ENCODE results near the gene FCHSD2. TPM values are rescaled to one million over a fixed set of nuclear protein-coding genes. Genes with fewer than 3 reads are reported as not detected.

FCHSD2 gene
- total and polyA plus RNA-seq, 2 donors (not counting 3 experiments of a cell fraction or from before 2014, with no cell fraction given) = 20.8 to 56.9 TPM

DNA sequence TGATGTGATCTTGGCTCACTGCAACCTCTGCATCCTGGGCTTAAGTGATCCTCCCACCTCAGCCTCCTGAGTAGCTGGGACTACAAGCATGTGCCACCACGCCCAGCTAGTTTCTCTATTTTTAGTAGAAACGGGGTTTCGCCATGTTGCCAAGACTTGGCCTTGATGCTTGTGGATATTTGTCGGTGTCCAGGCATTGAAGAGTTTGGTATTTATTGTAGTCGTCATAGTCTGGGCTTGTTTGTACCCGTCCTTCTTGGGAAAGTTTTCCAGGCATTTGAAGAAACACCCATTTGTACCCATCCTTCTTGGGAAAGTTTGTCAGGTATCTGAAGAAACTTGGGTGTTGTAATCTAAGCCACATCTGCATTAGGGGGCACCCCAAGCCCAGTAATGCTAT lies 28.7 kb downstream of the FCHSD2 start:
- Histone ChIP-seq H3K4me2 (ENCODE audit: insufficient read depth, low read length) (no peak overlapping the region), H2AFZ (ENCODE audit: low read depth, low read length) (no peak overlapping the region), H3K36me3 (ENCODE audit: control insufficient read depth in 2 of 2, extremely low read depth in 1 of 2, insufficient read depth in 2 of 2, low read length in 2 of 2) (no peaks in the 10 kb centered on the region), H3K79me2 (ENCODE audit: control insufficient read depth, insufficient read depth, low read length) (peaks cover 12% of the 10 kb centered on the region), H3K4me1 (ENCODE audit: control insufficient read depth, extremely low read depth, insufficient read depth, low read length) (no peaks in the 10 kb centered on the region), H3K27ac (ENCODE audit: insufficient read depth, low read depth, low read length) (no peak overlapping the region), H4K20me1 (replicated peaks; ENCODE audit: control insufficient read depth, extremely low read depth, insufficient read depth, low read length) (no peaks in the 10 kb centered on the region), H3K27me3 (ENCODE audit: control insufficient read depth in 2 of 2, insufficient read depth in 2 of 2, low read length in 2 of 2) (no peaks in the 10 kb centered on the region), H3K9ac (replicated peaks; ENCODE audit: extremely low read depth, insufficient read depth, low read length) (no peak overlapping the region), H3K9me1 (replicated peaks; ENCODE audit: control insufficient read depth, extremely low read depth, insufficient read depth, low read length) (no peaks in the 10 kb centered on the region), H3K4me3 (replicated peaks in 1 of 3; ENCODE audit: insufficient read depth in 1 of 3, low read depth in 1 of 3, low read length in 3 of 3) (no peak overlapping the region), H3K9me3 (replicated peaks; ENCODE audit: control insufficient read depth, insufficient read depth, low read length) (no peaks in the 10 kb centered on the region)
- BruUV-seq (replicated peaks) = no TSS peak
- dilution Hi-C loops (cut with MboI; ENCODE audit: extremely low pct_ligation_motif_present, low sequenced_read_pairs) = no loop called here
- CTCF ChIA-PET = interaction anchor here (0.7 to 1.0 kb wide), 3 partner anchors 14 to 316 kb away, joined by 3 read pairs; no protein-coding TSS in a partner anchor
- DNase-seq (ENCODE audit: low read depth, low spot score) = no peak
- intact Hi-C loops (cut with micrococcal nuclease) = no loop called here
- no peak for TF ChIP-seq GATA2 (IDR thresholded peaks at IDR 0.05; ENCODE audit: insufficient read depth, insufficient read length, low read depth, low read length)
- TF ChIP-seq EZH2 (IDR thresholded peaks at IDR 0.05; ENCODE audit: borderline replicate concordance, low read depth, low read length, severe bottlenecking) = no peak
- no peak for TF ChIP-seq JUN (IDR thresholded peaks at IDR 0.05; ENCODE audit: borderline replicate concordance, insufficient read depth, insufficient read length, low read depth)
- no peak for TF ChIP-seq FOS (IDR thresholded peaks at IDR 0.05; ENCODE audit: borderline replicate concordance, insufficient read depth, low read length)
- TF ChIP-seq MYC (IDR thresholded peaks at IDR 0.05; ENCODE audit: low read depth, low read length) = no peak
- TF ChIP-seq, protein P1, sequence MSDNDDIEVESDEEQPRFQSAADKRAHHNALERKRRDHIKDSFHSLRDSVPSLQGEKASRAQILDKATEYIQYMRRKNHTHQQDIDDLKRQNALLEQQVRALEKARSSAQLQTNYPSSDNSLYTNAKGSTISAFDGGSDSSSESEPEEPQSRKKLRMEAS (IDR thresholded peaks at IDR 0.05; ENCODE audit: insufficient read depth, insufficient read length) = no peak
- TF ChIP-seq POLR2AphosphoS5 (IDR thresholded peaks at IDR 0.05; ENCODE audit: insufficient read depth, low read depth, low read length) = no peak
- no peak for TF ChIP-seq POLR2A (IDR thresholded peaks at IDR 0.05; ENCODE audit: low read depth, low read length)
- TF ChIP-seq, protein P2, sequence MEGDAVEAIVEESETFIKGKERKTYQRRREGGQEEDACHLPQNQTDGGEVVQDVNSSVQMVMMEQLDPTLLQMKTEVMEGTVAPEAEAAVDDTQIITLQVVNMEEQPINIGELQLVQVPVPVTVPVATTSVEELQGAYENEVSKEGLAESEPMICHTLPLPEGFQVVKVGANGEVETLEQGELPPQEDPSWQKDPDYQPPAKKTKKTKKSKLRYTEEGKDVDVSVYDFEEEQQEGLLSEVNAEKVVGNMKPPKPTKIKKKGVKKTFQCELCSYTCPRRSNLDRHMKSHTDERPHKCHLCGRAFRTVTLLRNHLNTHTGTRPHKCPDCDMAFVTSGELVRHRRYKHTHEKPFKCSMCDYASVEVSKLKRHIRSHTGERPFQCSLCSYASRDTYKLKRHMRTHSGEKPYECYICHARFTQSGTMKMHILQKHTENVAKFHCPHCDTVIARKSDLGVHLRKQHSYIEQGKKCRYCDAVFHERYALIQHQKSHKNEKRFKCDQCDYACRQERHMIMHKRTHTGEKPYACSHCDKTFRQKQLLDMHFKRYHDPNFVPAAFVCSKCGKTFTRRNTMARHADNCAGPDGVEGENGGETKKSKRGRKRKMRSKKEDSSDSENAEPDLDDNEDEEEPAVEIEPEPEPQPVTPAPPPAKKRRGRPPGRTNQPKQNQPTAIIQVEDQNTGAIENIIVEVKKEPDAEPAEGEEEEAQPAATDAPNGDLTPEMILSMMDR (IDR thresholded peaks at IDR 0.05; ENCODE audit: extremely low read depth in 1 of 2, insufficient read depth in 1 of 2, low read depth in 1 of 2, low read length in 2 of 2) = no peak
- no peak for FAIRE-seq
- POLR2A ChIA-PET = no interaction called here

All from endothelial cell of umbilical vein (primary cell).